HUDEP-2 (cell line): ENCODE measurements around the gene MX2.

Experiments used
- DNase-seq, 76 experiments: peaks; one replicate each; lab custom pipeline; 2025; ENCODE audit not compliant: unreplicated experiment in 76 of 76; lab: John Stamatoyannopoulos, UW

Gene MX2

DNA sequence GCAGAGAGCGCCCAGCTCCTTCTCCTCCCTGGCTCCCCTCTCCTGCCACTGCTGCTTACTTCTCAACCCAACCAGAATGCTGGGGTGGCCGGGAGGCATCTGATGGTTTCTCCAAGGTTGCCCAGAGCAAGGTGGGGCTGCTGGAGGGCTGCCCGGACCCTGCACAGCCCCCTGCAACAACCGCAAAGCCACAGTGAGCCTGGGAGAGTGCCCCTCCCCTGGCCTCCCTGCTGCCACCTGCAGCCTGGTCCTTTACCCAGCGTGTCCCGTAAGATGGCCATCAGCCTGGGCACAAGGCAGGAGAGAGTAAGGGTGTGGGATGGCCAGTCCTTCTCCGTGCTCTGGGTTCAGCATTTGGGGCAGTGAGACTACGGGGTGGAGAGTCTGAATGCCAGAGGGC, 17.0 kb downstream of the MX2 start:
- no peak for DNase-seq

DNA sequence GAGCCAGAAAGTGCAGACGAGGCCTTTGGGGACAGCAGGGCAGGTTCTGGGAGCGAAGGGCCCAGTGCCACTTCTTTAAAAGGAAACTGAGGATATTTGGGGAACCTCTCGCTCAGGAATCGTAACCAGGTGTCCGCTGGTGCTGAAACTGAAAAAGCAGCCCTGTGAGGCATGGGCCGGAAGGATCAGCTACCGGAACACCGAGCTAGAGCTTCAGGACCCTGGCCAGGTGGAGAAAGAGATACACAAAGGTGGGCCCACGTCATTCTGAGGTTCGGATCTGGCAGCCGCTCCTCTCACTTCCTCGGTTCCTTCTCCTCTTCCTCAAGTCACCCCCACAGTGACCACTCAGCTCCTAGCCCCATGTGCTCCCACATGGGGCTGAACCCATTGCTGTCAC, 18.1 kb downstream of the MX2 start:
- no peak for DNase-seq

DNA sequence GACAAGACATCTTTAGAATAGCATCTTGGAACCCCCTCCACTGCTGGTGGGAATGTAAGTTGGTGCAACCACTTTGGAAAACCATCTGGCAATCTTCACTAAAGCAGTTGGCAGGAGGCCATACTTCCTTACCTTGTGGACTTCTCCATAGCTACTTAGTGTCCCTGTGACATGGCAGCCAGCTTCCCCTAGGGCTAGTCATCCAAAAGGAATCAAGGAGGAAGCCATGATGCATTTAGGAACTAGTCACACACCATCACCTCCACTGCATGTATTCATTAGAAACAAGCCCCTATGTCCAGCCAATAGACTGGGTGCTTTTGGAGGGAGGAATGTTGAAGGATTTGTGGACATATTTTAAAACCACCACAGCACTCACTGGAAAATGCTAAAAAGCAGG, 19.9 kb downstream of the MX2 start:
- no peak for DNase-seq

DNA sequence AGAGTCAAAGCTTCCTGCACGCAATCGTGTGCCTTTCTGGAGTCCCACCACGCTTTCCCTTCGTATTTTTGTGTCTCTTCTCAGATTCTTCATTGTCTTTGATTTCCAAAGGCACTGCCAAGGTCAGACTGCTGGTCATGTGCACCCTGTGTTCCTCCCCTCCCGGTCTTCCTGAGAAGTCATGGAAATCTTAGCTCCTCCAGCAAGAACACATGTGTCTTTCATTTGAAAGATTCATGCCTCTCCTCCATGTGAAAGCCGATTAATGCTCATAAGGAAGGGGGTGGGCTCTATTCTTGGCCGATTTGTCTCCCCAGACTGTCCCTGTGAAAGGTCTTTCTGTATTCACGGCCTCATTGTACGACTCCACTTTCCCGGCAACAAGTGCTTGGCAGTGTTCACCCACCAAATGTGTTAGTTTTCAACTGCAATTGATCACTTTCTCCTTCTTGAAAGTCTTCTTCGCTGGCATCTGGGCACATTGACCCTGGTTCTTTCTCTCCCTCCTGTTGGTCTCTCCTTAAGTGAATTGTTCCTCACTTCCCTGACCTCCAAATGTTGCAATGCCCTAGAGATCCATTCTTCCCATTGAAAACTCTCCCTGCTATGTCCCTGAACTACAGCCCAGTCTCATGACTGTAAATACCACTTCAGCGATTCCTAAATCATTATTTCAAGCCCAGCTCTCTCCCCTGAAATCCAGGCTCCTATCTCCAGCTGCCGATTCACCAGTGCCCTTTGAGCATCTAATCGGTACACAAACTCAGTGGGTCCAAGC, 25.4 kb downstream of the MX2 start:
- no peak for DNase-seq

DNA sequence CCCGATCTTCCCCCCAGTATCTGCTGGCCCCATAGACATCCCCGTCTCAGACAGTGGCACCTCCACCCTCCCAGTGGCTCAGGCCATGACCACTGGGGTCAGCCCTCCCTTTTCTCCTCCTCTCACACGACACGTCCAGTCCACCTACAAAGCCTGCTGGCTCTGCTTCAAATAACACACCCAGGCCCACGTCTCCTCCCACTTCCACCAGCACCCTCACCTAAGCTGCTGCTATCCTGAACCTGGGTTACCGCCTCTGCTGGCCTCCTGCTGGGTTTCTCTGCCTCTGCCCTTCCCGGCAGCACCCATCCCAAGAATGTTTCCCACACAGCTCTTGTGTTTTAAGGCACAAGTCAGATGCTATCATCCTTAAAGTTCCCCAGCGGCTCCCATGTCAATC, 26.0 kb downstream of the MX2 start:
- no peak for DNase-seq

DNA sequence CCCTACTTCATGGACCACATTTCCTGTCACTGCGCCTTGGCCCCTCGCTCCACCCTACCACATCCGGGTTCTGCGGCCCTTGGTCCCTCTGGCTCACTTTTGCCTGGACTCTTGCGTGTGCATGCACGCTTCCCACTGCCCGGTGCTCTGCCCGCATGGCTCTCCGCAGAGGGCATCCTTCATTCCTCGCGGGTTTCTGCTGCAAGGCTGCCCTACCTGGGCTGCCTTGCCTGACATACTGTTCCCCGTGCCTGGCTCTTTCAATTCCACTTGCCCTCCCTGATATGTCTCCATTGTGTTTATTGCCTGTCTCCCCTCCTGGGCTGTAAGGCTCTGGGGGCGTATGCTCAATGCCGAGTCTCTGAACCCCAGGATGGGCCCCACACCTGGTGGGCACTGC, 26.4 kb downstream of the MX2 start:
- no peak for DNase-seq

DNA sequence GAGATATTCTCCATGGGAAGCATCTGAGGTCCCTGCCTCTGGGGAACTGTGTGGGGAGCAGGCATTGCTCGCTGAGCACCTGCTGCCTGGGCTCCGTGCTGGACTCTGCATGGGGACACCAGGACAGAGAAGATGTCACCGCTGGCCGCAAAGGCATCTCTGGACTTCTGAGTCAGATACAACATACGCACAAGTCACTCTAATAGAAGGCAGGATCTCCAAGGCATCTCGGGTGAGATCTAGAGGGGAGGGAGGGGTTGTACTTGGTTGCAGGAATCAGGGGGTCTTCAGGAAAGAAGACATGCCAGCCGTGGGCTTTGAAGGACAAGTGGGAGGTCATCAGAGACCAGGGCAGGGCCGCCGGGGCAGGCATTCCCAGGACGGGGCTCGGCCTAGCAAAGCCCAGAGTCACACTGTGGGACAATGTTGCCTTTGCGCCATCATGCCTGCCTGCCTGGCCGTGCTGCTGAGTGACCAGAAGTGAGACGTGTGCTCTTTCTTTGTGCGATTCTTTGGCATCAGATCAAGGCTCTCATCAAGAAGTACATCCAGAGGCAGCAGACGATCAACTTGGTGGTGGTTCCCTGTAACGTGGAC, 28.3 kb downstream of the MX2 start:
- DNase-seq, result no peak

DNA sequence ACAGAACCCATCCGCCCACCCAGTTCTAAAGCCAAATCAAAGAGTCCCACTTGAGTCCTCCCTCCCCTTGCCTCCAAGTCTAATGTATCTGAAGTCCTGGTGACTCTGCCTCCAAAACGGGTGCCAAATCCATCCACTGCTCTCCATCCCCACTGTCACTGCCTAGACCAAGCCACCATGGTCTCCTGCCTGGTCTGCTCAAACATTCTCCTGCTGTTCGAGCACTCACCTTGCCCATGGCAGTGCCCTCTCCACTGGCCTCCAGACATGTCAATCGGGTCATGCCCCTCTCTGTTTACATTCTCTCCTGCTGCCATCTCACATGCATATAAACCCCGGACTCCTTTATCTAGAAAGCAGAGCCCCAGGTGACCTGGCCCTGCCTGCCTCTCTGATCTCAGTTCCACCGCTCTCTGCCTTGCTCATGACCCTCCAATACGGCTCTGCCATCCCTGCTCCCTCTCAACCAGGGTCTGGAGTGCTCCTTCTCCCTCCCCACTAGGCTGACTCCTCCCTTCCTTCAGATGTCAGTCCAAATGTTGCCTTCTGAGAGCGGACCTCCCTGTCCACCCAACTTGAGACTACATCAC, 32.1 kb downstream of the MX2 start:
- no peak for DNase-seq

DNA sequence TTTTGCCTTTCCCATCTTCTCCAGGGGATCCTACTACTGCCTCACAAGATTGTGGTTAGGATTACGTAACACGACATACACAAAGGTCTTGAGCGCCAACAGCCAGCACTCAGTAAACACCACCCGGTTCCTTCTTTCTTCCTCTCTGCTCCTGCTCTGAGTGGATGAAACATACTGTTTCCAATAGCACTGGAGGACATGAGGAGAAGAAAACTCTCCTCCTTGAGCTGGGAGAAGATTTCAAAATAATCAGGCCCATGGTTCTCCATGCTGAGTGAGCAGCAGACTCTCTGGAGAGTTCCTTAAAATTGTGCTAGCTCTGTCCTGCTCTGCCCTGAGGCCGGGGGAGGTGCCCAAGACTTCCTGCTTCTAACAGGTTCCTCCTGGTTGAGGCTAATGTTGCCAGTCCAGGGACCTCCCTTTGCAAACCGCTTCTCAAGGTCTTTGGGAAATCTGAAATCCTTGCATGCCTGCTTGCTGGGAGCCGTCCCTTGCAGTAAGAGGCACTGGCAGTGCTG, 34.8 kb downstream of the MX2 start:
- DNase-seq, result no peak

DNA sequence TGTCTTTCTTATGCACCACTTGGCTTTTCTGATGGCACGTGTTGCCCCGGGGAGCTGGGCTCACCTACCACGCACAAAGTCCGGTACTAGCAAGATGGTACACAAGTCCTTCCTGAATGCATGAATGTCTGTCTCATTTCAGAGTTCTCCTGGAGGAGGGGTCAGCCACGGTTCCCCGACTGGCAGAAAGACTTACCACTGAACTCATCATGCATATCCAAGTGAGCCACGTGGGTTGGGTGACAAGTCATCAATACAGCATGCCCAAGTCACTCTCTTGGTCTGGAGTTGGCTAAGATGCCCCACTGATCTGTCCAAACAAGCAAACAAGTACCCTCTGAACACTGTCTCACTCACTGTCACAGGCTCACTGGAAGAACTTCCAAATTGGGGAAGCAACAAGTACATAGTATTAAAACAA, 35.7 kb downstream of the MX2 start:
- DNase-seq, result no peak

DNA sequence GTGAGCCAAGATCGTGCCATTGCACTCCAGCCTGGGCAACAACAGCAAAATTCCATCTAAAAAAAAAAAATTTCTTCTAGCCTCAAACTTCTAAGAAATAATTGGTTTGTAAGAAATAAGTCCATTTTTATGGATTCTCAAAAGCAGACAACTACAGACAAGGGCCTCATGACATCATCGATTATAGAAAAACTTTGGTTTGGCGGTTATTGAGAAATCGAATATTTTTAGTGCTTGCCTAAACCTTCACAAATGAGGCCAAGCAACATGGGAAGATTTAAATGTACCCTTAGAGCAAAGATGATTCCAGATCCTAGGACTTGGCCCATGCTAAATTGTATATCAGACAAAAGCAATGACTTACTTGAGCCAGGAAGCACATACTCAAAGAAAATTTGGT, 36.4 kb downstream of the MX2 start:
- DNase-seq, result no peak

DNA sequence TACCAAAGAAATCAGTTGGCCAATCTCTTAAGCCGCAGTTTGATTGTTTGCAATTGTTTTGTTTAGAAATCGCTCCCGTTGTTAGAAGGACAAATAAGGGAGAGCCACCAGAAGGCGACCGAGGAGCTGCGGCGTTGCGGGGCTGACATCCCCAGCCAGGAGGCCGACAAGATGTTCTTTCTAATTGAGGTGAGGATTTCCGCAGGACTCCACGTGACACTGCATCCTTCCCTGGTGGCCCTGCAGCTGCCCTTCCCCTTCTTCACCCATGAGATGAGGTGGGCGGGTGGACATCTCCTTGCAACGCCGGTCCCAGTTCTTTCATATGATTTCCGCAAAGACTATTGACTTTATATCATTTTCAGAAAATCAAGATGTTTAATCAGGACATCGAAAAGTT, 37.0 kb downstream of the MX2 start:
- DNase-seq, result no peak

DNA sequence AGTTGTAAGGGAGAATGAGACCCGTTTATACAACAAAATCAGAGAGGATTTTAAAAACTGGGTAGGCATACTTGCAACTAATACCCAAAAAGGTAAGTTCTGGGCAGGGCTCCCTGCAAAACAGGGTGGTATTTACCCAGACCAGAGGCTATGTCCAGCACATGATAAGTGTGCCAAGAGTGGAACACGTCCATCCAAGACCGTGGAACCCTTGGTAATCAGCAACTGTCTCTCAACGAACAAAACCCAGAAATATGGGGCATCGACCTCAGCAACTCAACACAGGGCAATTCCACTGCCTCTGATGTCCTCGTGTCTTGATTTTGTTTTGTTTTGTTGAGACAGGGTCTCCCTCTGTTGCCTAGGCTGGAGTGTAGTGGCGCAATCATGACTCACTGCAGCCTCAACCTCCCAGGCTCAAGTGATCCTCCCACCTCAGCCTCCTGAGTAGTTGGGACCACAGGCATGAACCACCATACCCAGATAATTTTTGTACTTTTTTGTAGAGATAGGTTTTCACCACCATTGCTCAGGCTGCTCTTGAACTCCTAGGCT, 37.5 kb downstream of the MX2 start:
- DNase-seq, result no peak

DNA sequence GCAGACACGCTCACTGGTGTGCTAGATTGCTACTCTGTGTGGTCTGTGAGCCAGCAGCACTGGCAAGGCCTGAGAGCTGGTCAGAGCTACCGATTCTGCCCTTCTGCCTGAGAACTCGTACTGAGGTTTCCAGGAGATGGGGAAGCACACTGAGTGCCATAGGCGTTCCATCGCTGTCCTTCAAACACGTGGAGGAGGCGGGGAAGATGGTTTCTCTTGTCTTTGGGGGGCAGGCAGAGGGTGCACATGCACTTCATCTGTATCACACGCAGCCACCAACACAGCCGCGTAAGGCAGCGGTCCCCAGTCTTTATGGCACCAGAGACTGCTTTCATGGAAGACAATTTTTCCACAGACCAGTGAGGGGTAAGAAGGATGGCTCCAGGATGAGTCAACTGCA, 40.4 kb downstream of the MX2 start:
- no peak for DNase-seq

DNA sequence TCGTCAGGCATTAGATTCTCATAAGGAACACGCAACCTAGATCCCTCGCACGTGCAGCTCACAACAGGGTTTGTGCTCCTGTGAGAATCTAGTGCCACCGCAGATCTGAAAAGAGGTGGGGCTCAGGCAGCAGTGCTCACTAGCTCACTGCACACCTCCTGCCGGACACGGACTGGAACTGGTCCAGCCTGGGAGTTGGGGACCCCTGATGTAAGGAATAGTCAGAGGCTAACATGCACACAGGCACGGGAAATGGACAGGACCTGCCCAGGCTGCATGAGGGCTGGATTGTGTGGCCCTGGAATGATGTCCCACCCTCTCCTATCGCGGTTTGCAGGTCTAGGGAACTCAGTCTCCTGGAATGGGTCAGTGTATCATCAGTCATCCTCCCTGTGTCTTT, 41.0 kb downstream of the MX2 start:
- DNase-seq, result no peak

DNA sequence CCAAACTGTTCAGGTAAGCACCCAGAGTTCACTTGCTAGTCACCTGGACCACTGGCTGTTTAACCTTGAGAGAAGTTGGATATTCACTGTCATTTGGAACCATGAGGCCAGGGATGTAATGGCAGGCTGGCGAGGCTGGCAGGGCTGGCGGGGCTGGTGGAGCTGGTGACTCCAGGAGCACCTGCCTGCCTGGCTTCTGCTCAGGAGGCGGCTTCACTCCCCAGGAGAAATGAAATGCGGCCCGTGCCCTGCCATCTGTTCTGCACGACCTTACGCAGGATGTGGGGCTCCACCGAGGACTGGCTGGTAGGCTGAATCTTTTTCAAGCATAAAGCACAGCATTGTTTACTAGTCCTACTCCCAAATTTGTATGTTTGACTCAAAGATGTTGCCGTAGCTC, 41.5 kb downstream of the MX2 start:
- no peak for DNase-seq

DNA sequence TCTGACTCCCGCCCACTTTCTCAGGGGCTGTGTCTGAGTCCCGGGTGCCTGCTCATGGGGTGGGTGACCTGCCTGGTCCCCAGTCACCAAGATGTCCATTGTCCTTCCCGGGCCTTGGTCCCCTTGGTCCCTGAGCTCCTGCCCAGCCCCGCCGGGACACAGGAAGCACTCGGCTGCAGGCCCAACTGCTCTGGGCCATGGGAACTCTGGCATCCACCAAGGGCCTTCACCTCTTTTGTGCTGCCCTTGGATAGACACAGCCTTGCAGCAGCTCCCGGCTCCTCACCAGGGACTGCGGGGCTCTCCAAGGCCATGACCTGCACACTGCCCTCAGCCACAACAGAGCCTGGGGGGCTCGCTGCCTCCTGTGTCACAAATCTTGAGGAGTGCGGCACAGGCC, 42.1 kb downstream of the MX2 start:
- DNase-seq, result no peak

DNA sequence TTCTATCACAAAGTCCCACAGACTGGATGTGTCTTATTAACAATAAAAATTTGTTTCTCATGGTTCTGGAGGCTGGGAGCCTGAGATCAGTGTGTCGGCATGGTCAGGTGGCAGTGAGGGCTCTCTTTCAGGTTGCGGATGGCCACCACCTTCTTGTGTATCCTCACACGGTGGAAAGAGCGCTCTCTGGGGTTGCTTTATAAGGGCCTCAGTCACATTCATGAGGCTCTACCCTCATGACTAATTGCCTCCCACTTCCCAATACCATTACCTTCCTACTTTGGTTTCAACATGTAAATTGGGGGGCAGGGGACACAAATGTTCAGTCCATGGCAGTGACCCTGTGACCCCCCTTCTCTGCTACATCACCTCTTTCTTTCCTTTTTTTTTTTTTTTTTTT, 43.5 kb downstream of the MX2 start:
- DNase-seq, result no peak

DNA sequence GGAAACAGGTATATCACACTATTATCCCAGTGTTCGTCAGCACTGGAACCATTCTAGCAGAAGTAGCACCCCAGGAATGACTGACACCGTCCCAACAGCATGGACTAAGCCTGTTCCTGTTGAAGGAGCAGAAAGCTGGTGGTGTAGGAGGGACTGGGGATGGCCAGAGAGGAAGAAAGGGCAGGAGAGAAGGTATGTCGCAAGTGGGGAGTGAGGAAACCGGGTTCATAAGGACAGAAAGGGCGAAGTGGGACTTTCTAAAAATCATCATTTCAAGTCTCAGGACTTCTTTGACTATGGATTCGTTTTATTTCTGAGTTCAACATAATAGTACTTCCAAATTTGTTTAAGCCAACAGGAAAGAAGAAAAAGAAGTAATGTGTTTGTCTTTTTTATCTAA, 44.5 kb downstream of the MX2 start:
- no peak for DNase-seq

DNA sequence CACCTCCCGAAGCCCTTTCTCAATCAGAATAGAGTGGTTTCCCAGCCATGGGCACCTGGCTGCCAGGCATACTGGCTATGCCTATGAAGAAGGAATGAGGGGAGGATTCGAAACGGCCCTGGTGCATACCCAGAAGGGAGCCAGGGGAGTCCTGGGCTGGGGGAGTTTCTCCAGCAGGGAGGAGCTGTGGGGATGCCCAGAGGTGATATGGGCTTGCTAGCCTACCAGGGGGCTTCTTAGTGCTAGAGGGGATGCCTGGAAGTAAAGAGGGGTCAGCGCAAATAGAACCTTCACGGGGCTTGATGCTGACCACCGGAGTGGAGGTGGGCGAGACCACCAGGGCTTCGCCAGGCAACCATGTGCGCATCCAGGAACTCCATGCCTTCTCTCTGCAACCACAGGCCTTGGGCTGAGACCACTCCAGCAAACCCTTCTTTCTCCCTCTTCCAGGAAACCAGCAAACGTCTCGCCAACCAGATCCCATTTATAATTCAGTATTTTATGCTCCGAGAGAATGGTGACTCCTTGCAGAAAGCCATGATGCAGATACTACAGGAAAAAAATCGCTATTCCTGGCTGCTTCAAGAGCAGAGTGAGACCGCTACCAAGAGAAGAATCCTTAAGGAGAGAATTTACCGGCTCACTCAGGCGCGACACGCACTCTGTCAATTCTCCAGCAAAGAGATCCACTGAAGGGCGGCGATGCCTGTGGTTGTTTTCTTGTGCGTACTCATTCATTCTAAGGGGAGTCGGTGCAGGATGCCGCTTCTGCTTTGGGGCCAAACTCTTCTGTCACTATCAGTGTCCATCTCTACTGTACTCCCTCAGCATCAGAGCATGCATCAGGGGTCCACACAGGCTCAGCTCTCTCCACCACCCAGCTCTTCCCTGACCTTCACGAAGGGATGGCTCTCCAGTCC, 46.0 kb downstream of the MX2 start:
- DNase-seq, result no peak

DNA sequence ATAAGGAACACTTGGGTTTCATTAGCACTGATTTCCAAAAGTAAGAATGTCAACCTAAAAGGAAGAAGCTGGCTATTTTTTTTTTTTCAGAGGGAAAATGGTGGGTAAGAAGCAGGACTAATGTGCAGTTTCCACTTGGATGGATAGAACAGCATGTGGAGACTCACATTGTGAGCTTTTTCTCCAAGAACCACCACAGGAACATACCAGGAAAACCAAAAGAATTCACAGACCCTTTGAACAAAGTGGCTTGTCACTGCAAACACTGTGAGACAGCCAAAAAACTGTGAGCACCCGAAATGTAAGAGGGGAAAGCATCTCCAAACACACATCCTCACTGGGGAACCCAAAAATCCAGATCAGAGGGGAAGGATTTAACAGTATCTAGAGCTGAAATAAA, 48.5 kb downstream of the MX2 start:
- DNase-seq, result no peak
